GM21526 (cell line): Measurements from ENCODE around the gene RNF212B.

Experiments used
- ATAC-seq: cut with Tn5 transposase; IDR thresholded peaks from one replicate; pipeline ENCODE4 v1.9.1; 2021; ENCODE audit warnings: moderate library complexity; ENCODE audit not compliant: unreplicated experiment, low FRiP score

Gene RNF212B

GRCh38 chr14:23294734-23295561 is 57.2 kb downstream of the RNF212B start:
- ATAC-seq = no peak

- no peak for ATAC-seq
These were observed 58.5 kb downstream of the RNF212B start for GRCh38 chr14:23296012-23296777.

GRCh38 chr14:23297096-23297495 is 59.4 kb downstream of the RNF212B start:
- no peak for ATAC-seq

GRCh38 chr14:23297611-23298277 is 60.0 kb downstream of the RNF212B start:
- no peak for ATAC-seq

- ATAC-seq = no peak
These were observed 61.6 kb downstream of the RNF212B start for GRCh38 chr14:23299211-23299957.

- ATAC-seq = no peak
These were observed 62.4 kb downstream of the RNF212B start for GRCh38 chr14:23299986-23300686.

- ATAC-seq = no peak
These were observed 63.0 kb downstream of the RNF212B start for GRCh38 chr14:23300687-23301223.

GRCh38 chr14:23301288-23301968 is 63.7 kb downstream of the RNF212B start:
- peak; percentile 69 for ATAC-seq

- peak; percentile 15 for ATAC-seq
These were observed 64.2 kb downstream of the RNF212B start for GRCh38 chr14:23301969-23302289.

- peak; percentile 37 for ATAC-seq
These were observed 64.8 kb downstream of the RNF212B start, which contains the start of gene PPP1R3E for GRCh38 chr14:23302290-23303225. TSS of gene PPP1R3E (minus strand) at chr14:23302859. CDS start at chr14:23302576, 283 bp downstream.

GRCh38 chr14:23306412-23307145 is 68.8 kb downstream of the RNF212B start, which contains the start of gene BCL2L2:
TSS of gene BCL2L2 (plus strand) at chr14:23306833. CDS start at chr14:23307768, 935 bp downstream.
- ATAC-seq = no peak

- no peak for ATAC-seq
These were observed 69.4 kb downstream of the RNF212B start for GRCh38 chr14:23307146-23307530.

GRCh38 chr14:23307687-23308644 is 70.2 kb downstream of the RNF212B start:
- ATAC-seq = no peak

GRCh38 chr14:23308721-23309445 is 71.1 kb downstream of the RNF212B start:
- ATAC-seq = no peak

- no peak for ATAC-seq
These were observed 72.8 kb downstream of the RNF212B start for GRCh38 chr14:23310546-23310945.
